Neuronal stem cell (in vitro differentiated cells): Measurements from ENCODE around the gene GET3.

ENCODE experiments used
- DNase-seq: peaks from one replicate; pipeline ENCODE4 v3.0.0-alpha.2; 2013; ENCODE audit warnings: low spot score
- H2AFZ ChIP-seq: one replicate; pipeline ENCODE4 v1.6.1; 2013; ENCODE audit warnings: mild to moderate bottlenecking, low read length, inconsistent platforms
- H2AK5ac ChIP-seq: 2 replicates; pipeline ENCODE4 v1.6.1; 2013; ENCODE audit warnings: low read depth, mild to moderate bottlenecking, inconsistent platforms, low read length, moderate library complexity, mixed read lengths
- H2BK120ac ChIP-seq: 2 replicates; pipeline ENCODE4 v1.6.1; 2013; ENCODE audit warnings: low read depth, mild to moderate bottlenecking, inconsistent platforms, low read length, moderate library complexity, mixed read lengths
- H2BK12ac ChIP-seq: one replicate; pipeline ENCODE4 v1.6.1; 2013; ENCODE audit warnings: low read length, inconsistent platforms
- H2BK15ac ChIP-seq: 2 replicates; pipeline ENCODE4 v1.6.1; 2013; ENCODE audit warnings: mild to moderate bottlenecking, low read length, inconsistent platforms, mixed read lengths
- H2BK5ac ChIP-seq: one replicate; pipeline ENCODE4 v1.6.1; 2013; ENCODE audit warnings: inconsistent platforms, mild to moderate bottlenecking, low read length, moderate library complexity
- H3K14ac ChIP-seq: one replicate; pipeline ENCODE4 v1.6.1; 2013; ENCODE audit warnings: low read length, inconsistent platforms
- H3K18ac ChIP-seq: 2 replicates; pipeline ENCODE4 v1.6.1; 2013; ENCODE audit warnings: low read length, inconsistent platforms
- H3K23ac ChIP-seq: 2 replicates; pipeline ENCODE4 v1.6.1; 2013; ENCODE audit warnings: low read depth, mild to moderate bottlenecking, mixed read lengths, low read length, inconsistent platforms; ENCODE audit not compliant: poor library complexity
- H3K27ac ChIP-seq: replicated peaks from 3 replicates; pipeline ENCODE4 v1.5.1; 2013; ENCODE audit warnings: low read length, inconsistent platforms
- H3K27me3 ChIP-seq, 3 experiments: 2 replicates each; pipeline ENCODE4 v1.6.1; 2013; ENCODE audit warnings: low read length in 3 of 3, mild to moderate bottlenecking in 2 of 3, inconsistent platforms in 1 of 3, low read depth in 1 of 3, mixed read lengths in 1 of 3, moderate library complexity in 1 of 3; ENCODE audit not compliant: control insufficient read depth in 3 of 3, insufficient read depth in 3 of 3
- H3K36me3 ChIP-seq, 2 donors: replicated peaks in 1 of 2; 2 replicates each; pipeline ENCODE4 v1.6.1; 2013; ENCODE audit warnings: low read length in 2 of 2; ENCODE audit not compliant: control insufficient read depth in 2 of 2, insufficient read depth in 2 of 2
- H3K4ac ChIP-seq: 2 replicates; pipeline ENCODE4 v1.6.1; 2013; ENCODE audit warnings: inconsistent platforms, mild to moderate bottlenecking, low read length, moderate library complexity
- H3K4me1 ChIP-seq, 2 donors: 1 replicate in 1 of 2; 2 replicates in 1 of 2; pipeline ENCODE4 v1.6.1; 2013; ENCODE audit warnings: low read length in 2 of 2, low read depth in 1 of 2; ENCODE audit not compliant: control insufficient read depth in 2 of 2, insufficient read depth in 1 of 2
- H3K4me2 ChIP-seq: one replicate; pipeline ENCODE4 v1.6.1; 2013; ENCODE audit warnings: mild to moderate bottlenecking, low read length, inconsistent platforms; ENCODE audit not compliant: insufficient read depth, poor library complexity, severe bottlenecking
- H3K4me3 ChIP-seq, 2 donors: 2 replicates each; pipeline ENCODE4 v1.5.1; 2013; ENCODE audit warnings: low read length in 2 of 2, mild to moderate bottlenecking in 2 of 2, inconsistent platforms in 1 of 2, moderate library complexity in 1 of 2
- H3K79me1 ChIP-seq: one replicate; pipeline ENCODE4 v1.6.1; 2013; ENCODE audit warnings: low read depth, mild to moderate bottlenecking, inconsistent platforms, low read length, moderate library complexity
- H3K9ac ChIP-seq: one replicate; pipeline ENCODE4 v1.6.1; 2013; ENCODE audit warnings: mild to moderate bottlenecking, low read depth, low read length, inconsistent platforms; ENCODE audit not compliant: poor library complexity
- H3K9me3 ChIP-seq, 2 donors: replicated peaks in 1 of 2; 2 replicates each; pipeline versions ENCODE3 to v1.6.1; 2013; ENCODE audit warnings: low read length in 2 of 2, mild to moderate bottlenecking in 2 of 2, inconsistent platforms in 1 of 2, low read depth in 1 of 2, mixed read lengths in 1 of 2, moderate library complexity in 1 of 2; ENCODE audit not compliant: control insufficient read depth in 2 of 2, insufficient read depth in 1 of 2
- H4K8ac ChIP-seq: one replicate; pipeline ENCODE4 v1.6.1; 2013; ENCODE audit warnings: low read depth, mild to moderate bottlenecking, inconsistent platforms, low read length, moderate library complexity
- H4K91ac ChIP-seq: one replicate; pipeline ENCODE4 v1.6.1; 2013; ENCODE audit warnings: low read length, low read depth, mild to moderate bottlenecking, inconsistent platforms; ENCODE audit not compliant: poor library complexity
- WGBS, 2 donors: extraction: QIAGEN DNeasy Blood & Tissue Kit; methylation state at CpG; one replicate each; pipeline ENCODE4 v1.1.7; 2013; ENCODE audit warnings: missing lambda C conversion rate in 2 of 2, mixed read lengths in 1 of 2; ENCODE audit not compliant: insufficient read length in 2 of 2, insufficient replicate concordance in 1 of 2; ENCODE audit errors: extremely low coverage in 2 of 2; 5-methylcytosine and 5-hydroxymethylcytosine counted together

GET3 gene

DNA sequence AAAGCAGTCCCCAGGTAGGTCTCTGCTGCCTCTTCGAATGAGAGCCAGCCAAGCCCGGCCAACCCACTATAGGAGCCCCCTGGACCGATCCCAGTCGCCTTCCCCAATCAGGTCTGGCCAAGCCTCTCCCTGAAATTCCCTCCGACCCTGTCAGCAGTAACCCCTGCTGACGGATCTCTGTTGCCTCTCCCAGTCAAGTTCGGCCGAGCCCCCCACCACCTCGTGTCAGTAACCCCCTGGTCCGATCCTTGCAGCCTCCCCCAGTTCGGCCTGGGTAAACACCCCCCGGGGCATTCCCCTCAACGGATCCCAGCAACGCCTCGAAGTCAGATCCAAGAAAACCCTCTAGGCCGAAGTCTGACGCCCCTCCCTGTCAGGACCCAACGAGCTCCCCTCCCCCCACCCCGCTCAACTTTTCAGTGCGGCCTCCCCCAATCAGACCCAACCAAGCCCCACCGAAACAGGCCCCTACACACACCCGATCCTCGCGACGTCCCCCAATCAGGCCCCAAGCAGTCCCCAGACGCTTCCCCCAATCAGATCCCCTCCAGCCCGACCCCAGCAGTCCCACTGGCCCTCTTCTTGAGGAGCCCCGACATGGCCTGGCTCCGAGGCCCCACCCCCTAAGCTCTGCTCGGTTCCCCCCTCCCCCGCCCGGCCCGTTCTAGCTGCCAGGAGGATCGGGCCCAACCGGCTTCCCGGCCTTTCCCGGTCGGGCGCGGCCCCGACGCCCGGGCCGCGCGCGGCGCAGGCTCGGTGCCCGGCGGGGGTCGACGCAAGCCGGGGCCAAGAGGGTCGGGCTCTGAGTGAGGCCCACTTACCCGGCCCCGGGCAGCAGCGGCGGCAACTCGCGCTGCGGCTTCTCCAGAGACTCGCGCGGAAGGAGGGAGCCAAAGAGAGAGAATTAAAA lies 15.4 kb upstream of the GET3 start:
- H2BK120ac ChIP-seq = peak overlapping the region; percentile 0
- H3K9me3 ChIP-seq = no peaks in the 10 kb centered on the region
- H3K18ac ChIP-seq = peak overlapping the region; percentile 92
- peak overlapping the region; percentile 44 for H3K23ac ChIP-seq
- H3K4me2 ChIP-seq = peak overlapping the region; percentile 93
- peak overlapping the region; percentile 79 for H2AFZ ChIP-seq
- peak overlapping the region; percentile 3 for H2AK5ac ChIP-seq
- no peak overlapping the region for H2BK12ac ChIP-seq
- H4K91ac ChIP-seq = no peak overlapping the region
- peaks cover 16 to 38% of the 10 kb centered on the region in 2 donors for H3K36me3 ChIP-seq
- no peaks in the 10 kb centered on the region for H3K27me3 ChIP-seq
- H3K27ac ChIP-seq = peak overlapping the region; percentile 97
- no peak overlapping the region for H3K14ac ChIP-seq
- H2BK5ac ChIP-seq = peak overlapping the region; percentile 40
- H3K4me3 ChIP-seq = peak overlapping the region; percentile 79 to 85
- peak overlapping the region; percentile 87 for H3K9ac ChIP-seq
- no peak overlapping the region for H2BK15ac ChIP-seq
- H3K4ac ChIP-seq = no peak overlapping the region
- H3K79me1 ChIP-seq = peaks cover 12% of the 10 kb centered on the region
- no CpG with 5 or more reads among the region's 65 CpGs for WGBS, 2 donors
- DNase-seq = peak; percentile 80
- no peak overlapping the region for H4K8ac ChIP-seq
- H3K4me1 ChIP-seq = peaks cover 6 to 7% of the 10 kb centered on the region in 2 donors

DNA sequence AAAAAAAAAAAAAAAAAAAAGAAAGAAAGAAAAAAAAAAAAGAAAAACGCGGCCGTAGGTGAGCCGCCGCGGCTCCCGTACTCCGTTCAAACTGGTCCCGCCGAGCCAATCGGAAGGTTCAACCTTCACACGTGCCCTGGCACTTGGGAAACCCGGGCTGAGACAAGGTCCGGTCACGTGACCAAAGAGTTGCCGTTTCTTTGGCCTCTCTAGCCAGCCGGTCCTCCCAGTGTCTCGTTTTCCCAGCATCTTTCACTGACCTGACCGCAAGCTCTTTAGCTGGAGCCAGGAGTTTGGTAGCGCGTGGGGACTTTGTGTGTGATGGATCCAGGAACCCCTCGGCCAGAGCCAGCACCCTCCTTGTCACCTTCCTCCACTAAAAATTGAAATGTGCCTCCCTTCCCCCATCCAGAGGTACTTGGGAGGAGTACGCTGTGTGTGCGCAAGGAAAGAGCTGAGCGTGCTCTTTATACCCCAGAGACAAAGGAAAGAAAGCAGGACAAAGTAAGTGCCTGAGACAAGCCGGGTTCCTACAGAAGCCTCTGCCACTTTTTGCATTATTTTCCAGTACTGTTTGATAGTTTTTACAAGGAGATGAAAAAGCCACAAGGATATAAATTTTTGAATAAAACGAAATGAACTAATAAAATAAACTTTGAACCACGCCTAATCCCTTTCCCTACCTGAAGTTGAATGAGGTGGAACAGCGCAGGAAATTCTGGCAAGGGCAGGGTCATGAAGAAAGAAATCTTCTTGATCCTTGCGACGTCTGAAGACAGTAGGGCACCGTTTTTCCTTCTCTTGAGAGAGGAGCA lies 14.5 kb upstream of the GET3 start:
- H3K36me3 ChIP-seq = peaks cover 11 to 32% of the 10 kb centered on the region in 2 donors
- no peak overlapping the region for H4K8ac ChIP-seq
- H3K9me3 ChIP-seq = no peaks in the 10 kb centered on the region
- peak; percentile 99 for DNase-seq
- H2BK120ac ChIP-seq = no peak overlapping the region
- no peak overlapping the region for H2BK15ac ChIP-seq
- H3K4me2 ChIP-seq = peak overlapping the region; percentile 89
- peaks cover 6 to 7% of the 10 kb centered on the region in 2 donors for H3K4me1 ChIP-seq
- no peak overlapping the region for H3K23ac ChIP-seq
- peak overlapping the region; percentile 97 for H3K27ac ChIP-seq
- H3K9ac ChIP-seq = peak overlapping the region; percentile 79
- peak overlapping the region; percentile 91 for H2AFZ ChIP-seq
- no peak overlapping the region for H2BK12ac ChIP-seq
- no peak overlapping the region for H2AK5ac ChIP-seq
- WGBS, 2 donors = no CpG with 5 or more reads among the region's 32 CpGs
- peaks cover 12% of the 10 kb centered on the region for H3K79me1 ChIP-seq
- no peak overlapping the region for H3K4ac ChIP-seq
- no peak overlapping the region for H3K14ac ChIP-seq
- H2BK5ac ChIP-seq = peak overlapping the region; percentile 40
- peak overlapping the region; percentile 79 to 93 for H3K4me3 ChIP-seq
- no peaks in the 10 kb centered on the region for H3K27me3 ChIP-seq
- no peak overlapping the region for H3K18ac ChIP-seq
- H4K91ac ChIP-seq = no peak overlapping the region

DNA sequence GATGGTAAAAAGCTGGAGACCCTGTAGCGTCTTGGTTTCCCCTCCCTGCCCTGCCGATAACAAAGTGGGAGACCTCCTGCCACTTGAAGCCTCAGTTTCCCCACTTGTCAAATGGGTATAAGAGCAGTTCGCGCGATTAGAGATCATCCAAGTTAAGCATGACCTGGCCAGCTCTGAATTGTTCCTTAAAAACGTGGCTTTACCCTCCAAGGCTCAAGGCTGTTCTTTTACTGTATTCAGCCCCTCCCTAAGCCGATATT lies 14.0 kb upstream of the GET3 start:
- Histone ChIP-seq H3K9ac (peak overlapping the region; percentile 72), H2BK5ac (no peak overlapping the region), H2AFZ (peak overlapping the region; percentile 91), H3K79me1 (peaks cover 12% of the 10 kb centered on the region), H2AK5ac (no peak overlapping the region), H3K4me2 (peak overlapping the region; percentile 89), H3K9me3 (no peaks in the 10 kb centered on the region), H3K18ac (no peak overlapping the region), H2BK120ac (no peak overlapping the region), H3K14ac (no peak overlapping the region), H4K8ac (no peak overlapping the region), H3K23ac (no peak overlapping the region), H3K36me3 (peaks cover 13 to 32% of the 10 kb centered on the region in 2 donors), H3K4me1 (peaks cover 6 to 7% of the 10 kb centered on the region in 2 donors), H2BK12ac (no peak overlapping the region), H2BK15ac (no peak overlapping the region), H3K4me3 (peak overlapping the region; percentile 79 to 93), H3K27ac (peak overlapping the region; percentile 75), H3K27me3 (no peaks in the 10 kb centered on the region), H4K91ac (no peak overlapping the region), H3K4ac (no peak overlapping the region)
- DNase-seq = no peak
- WGBS, 2 donors = no CpG with 5 or more reads among the region's 7 CpGs
